ENCODE data around the gene VPREB1.
"Not testable (repeated sequence)": the region's sequence is repeated elsewhere in the genome, so short reads cannot be mapped to it uniquely, and the experiment has no call there.

VPREB1 gene

GRCh38 chr22:22244316-22245250, at the start of gene VPREB1:
Gene VPREB1 (plus strand): TSS chr22:22244786. CDS start chr22:22244814, 28 bp downstream.
- no peak for FAIRE-seq

- no peak for FAIRE-seq
Observed at GRCh38 chr22:22194931-22195264, 49.7 kb upstream of the VPREB1 start.

- no peak for FAIRE-seq
Observed at GRCh38 chr22:22195265-22196017, 49.1 kb upstream of the VPREB1 start.

GRCh38 chr22:22196018-22196533, 48.5 kb upstream of the VPREB1 start:
- no peak for FAIRE-seq

GRCh38 chr22:22196833-22197477, 47.6 kb upstream of the VPREB1 start:
- no peak for FAIRE-seq

GRCh38 chr22:22197993-22198402, 46.6 kb upstream of the VPREB1 start:
- FAIRE-seq, result no peak

GRCh38 chr22:22198751-22199150, 45.8 kb upstream of the VPREB1 start:
- no peak for FAIRE-seq

GRCh38 chr22:22199634-22200033, 45.0 kb upstream of the VPREB1 start:
- no peak for FAIRE-seq

GRCh38 chr22:22200569-22201184, 43.9 kb upstream of the VPREB1 start:
- FAIRE-seq, result no peak

- no peak for FAIRE-seq
Observed at GRCh38 chr22:22201185-22201929, 43.2 kb upstream of the VPREB1 start.

GRCh38 chr22:22201930-22202343, 42.6 kb upstream of the VPREB1 start:
- no peak for FAIRE-seq

GRCh38 chr22:22203048-22203971, 41.3 kb upstream of the VPREB1 start:
- no peak for FAIRE-seq

GRCh38 chr22:22207845-22208564, 36.6 kb upstream of the VPREB1 start:
- no peak for FAIRE-seq

GRCh38 chr22:22208652-22209051, 35.9 kb upstream of the VPREB1 start:
- FAIRE-seq, result no peak

- not testable (repeated sequence) for FAIRE-seq
Observed at GRCh38 chr22:22209080-22209640, 35.4 kb upstream of the VPREB1 start.

- FAIRE-seq, result no peak
Observed at GRCh38 chr22:22210375-22210774, 34.2 kb upstream of the VPREB1 start.

GRCh38 chr22:22210889-22211833, 33.4 kb upstream of the VPREB1 start:
- FAIRE-seq, result no peak

- no peak for FAIRE-seq
Observed at GRCh38 chr22:22213231-22213630, 31.4 kb upstream of the VPREB1 start.

All from A204.1 (cell line).